OCI-LY1 (cell line): Measurements from ENCODE around the gene ZNF747.

Experiments used
- H2AFZ ChIP-seq: fragments of 200-600 bp; sonication (generic), shearing (Covaris generic); 2 replicates; pipeline ENCODE4 v1.6.0; 2014; ENCODE audit warnings: antibody characterized with exemption, mild to moderate bottlenecking, low read length
- H3F3A ChIP-seq: fragments of 200-600 bp; sonication (generic), shearing (Covaris generic); 2 replicates; pipeline ENCODE4 v1.6.0; 2014; ENCODE audit warnings: mild to moderate bottlenecking, antibody characterized with exemption, low read length, moderate library complexity; ENCODE audit not compliant: insufficient read depth
- H3K27ac ChIP-seq: fragments of 200-600 bp; sonication (generic); 2 replicates; pipeline ENCODE4 v1.5.1; 2014; ENCODE audit warnings: low read length, mixed run types, mild to moderate bottlenecking, low read depth; ENCODE audit not compliant: poor library complexity, severe bottlenecking
- H3K27me3 ChIP-seq: fragments of 200-600 bp; sonication (generic); 2 replicates; pipeline ENCODE4 v1.6.0; 2014; ENCODE audit warnings: antibody characterized with exemption, mild to moderate bottlenecking, low read length, moderate library complexity; ENCODE audit not compliant: insufficient read depth
- H3K36me3 ChIP-seq: fragments of 200-600 bp; sonication (generic); 2 replicates; pipeline ENCODE4 v1.6.1; 2014; ENCODE audit warnings: mild to moderate bottlenecking, antibody characterized with exemption, low read length, moderate library complexity, mixed read lengths; ENCODE audit not compliant: insufficient read depth
- H3K4me1 ChIP-seq: fragments of 200-600 bp; sonication (generic); 2 replicates; pipeline ENCODE4 v1.5.1; 2014; ENCODE audit warnings: mild to moderate bottlenecking, low read length, moderate library complexity; ENCODE audit not compliant: insufficient read depth, severe bottlenecking
- H3K4me2 ChIP-seq: fragments of 200-600 bp; sonication (generic), shearing (Covaris generic); 2 replicates; pipeline ENCODE4 v1.6.1; 2014; ENCODE audit warnings: low read length
- H3K4me3 ChIP-seq: fragments of 200-600 bp; sonication (generic); 2 replicates; pipeline ENCODE4 v1.5.1; 2014; ENCODE audit warnings: low read length, low read depth, mild to moderate bottlenecking, mixed read lengths; ENCODE audit not compliant: poor library complexity, severe bottlenecking
- H3K79me2 ChIP-seq: fragments of 200-600 bp; shearing (Covaris generic); 2 replicates; pipeline ENCODE4 v1.6.1; 2016; ENCODE audit warnings: mixed run types, low read length, mixed read lengths; ENCODE audit not compliant: insufficient read depth
- H3K9ac ChIP-seq: fragments of 200-600 bp; sonication (generic), shearing (Covaris generic); 2 replicates; pipeline ENCODE4 v1.6.1; 2014; ENCODE audit warnings: mild to moderate bottlenecking, low read length, mixed read lengths
- H3K9me2 ChIP-seq: fragments of 200-600 bp; sonication (generic), shearing (Covaris generic); 2 replicates; pipeline ENCODE4 v1.6.1; 2014; ENCODE audit warnings: low read depth, mild to moderate bottlenecking, low read length, mixed read lengths
- H3K9me3 ChIP-seq: fragments of 200-600 bp; shearing (Covaris generic); 2 replicates; pipeline ENCODE4 v1.6.1; 2014; ENCODE audit warnings: low read length, mixed read lengths
- H4K20me1 ChIP-seq: fragments of 200-600 bp; sonication (generic), shearing (Covaris generic); 2 replicates; pipeline ENCODE4 v1.6.0; 2016; ENCODE audit warnings: mild to moderate bottlenecking, low read length; ENCODE audit not compliant: insufficient read depth
- EZH2 ChIP-seq: fragments of 200-600 bp; sonication (generic), shearing (Covaris generic); IDR thresholded peaks from 2 replicates; pipeline ENCODE4 v1.8.0; 2017; ENCODE audit warnings: borderline replicate concordance, mixed run types, mild to moderate bottlenecking, antibody characterized with exemption, low read length, moderate library complexity, mixed read lengths
- TF ChIP-seq, protein P1 (sequence below): fragments of 200-600 bp; sonication (generic), shearing (Covaris generic); IDR thresholded peaks from 2 replicates; pipeline ENCODE4 v1.5.1; 2017; ENCODE audit warnings: mild to moderate bottlenecking, antibody characterized with exemption, low read length, moderate library complexity, mixed read lengths

The ZNF747 gene

DNA sequence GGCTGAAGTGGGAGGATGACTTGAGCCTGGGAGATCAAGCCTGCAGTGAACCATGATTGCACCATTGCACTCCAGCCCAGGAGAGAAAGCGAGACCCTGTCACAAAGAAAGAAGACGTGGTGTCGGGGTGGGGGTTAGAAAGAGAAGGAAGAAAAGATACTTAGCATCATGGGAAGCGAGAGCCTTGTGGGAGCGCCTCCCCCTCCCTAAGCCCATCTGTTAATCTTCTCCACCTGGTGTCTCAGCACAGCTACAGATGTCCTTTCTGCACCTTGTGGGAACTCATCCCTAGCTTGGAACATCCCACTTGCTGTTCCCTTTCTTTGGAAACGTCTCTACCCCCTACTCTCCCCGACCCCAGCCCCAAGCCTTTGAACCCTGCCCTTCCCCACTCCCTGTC lies 30.9 kb upstream of the ZNF747 start:
- Histone ChIP-seq H3K79me2 (no peaks in the 10 kb centered on the region), H3K4me2 (no peak overlapping the region), H3K4me3 (no peak overlapping the region), H3K9me3 (no peaks in the 10 kb centered on the region), H4K20me1 (no peaks in the 10 kb centered on the region), H2AFZ (no peak overlapping the region), H3F3A (no peaks in the 10 kb centered on the region), H3K36me3 (no peaks in the 10 kb centered on the region), H3K27ac (no peak overlapping the region), H3K4me1 (peaks cover 28% of the 10 kb centered on the region), H3K9ac (no peak overlapping the region), H3K27me3 (no peaks in the 10 kb centered on the region), H3K9me2 (no peaks in the 10 kb centered on the region)
- TF ChIP-seq EZH2 = no peak
- TF ChIP-seq, protein P1, sequence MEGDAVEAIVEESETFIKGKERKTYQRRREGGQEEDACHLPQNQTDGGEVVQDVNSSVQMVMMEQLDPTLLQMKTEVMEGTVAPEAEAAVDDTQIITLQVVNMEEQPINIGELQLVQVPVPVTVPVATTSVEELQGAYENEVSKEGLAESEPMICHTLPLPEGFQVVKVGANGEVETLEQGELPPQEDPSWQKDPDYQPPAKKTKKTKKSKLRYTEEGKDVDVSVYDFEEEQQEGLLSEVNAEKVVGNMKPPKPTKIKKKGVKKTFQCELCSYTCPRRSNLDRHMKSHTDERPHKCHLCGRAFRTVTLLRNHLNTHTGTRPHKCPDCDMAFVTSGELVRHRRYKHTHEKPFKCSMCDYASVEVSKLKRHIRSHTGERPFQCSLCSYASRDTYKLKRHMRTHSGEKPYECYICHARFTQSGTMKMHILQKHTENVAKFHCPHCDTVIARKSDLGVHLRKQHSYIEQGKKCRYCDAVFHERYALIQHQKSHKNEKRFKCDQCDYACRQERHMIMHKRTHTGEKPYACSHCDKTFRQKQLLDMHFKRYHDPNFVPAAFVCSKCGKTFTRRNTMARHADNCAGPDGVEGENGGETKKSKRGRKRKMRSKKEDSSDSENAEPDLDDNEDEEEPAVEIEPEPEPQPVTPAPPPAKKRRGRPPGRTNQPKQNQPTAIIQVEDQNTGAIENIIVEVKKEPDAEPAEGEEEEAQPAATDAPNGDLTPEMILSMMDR = no peak

DNA sequence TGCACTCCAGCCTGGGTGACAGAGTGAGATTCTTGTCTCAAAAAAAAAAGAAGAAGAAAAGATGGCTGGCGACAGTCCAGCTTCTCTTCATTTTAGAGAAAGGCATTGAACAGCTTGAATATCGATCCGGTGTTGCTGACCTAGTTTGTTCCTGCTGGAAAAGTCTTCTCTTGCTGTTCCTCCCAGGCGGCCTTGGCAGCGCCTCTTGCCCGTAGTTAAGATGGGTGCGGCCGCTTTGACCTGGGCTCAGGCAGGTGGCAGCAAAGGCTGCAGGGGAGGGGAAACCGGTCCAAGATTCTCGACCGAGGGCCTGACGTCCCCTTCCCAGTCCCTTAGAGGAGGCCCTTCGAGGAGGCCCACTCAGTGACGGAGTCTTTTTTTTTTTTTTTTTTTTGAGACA lies 27.4 kb upstream of the ZNF747 start:
- peaks cover 25% of the 10 kb centered on the region for H3K4me1 ChIP-seq
- H3K9ac ChIP-seq = peak overlapping the region; percentile 60; the same call in 1 of the 2 replicates
- H3K4me3 ChIP-seq = peak overlapping the region; percentile 57
- 0 out of 2 replicates have a peak, but pooled peaks cover 4% of the 10 kb centered on the region for H3K79me2 ChIP-seq
- peak overlapping the region; percentile 63 for H3K4me2 ChIP-seq
- H3K27ac ChIP-seq = no peak overlapping the region
- TF ChIP-seq EZH2 = no peak
- TF ChIP-seq, protein P1 = peak; percentile 8; the same call in 1 of the 2 replicates
- H3K9me2 ChIP-seq = no peaks in the 10 kb centered on the region
- no peaks in the 10 kb centered on the region for H3K9me3 ChIP-seq
- H3K27me3 ChIP-seq = no peaks in the 10 kb centered on the region
- H3K36me3 ChIP-seq = no peaks in the 10 kb centered on the region
- H2AFZ ChIP-seq = no peak overlapping the region
- 0 out of 2 replicates have a peak, but pooled peaks cover 3% of the 10 kb centered on the region for H3F3A ChIP-seq
- H4K20me1 ChIP-seq = no peaks in the 10 kb centered on the region

DNA sequence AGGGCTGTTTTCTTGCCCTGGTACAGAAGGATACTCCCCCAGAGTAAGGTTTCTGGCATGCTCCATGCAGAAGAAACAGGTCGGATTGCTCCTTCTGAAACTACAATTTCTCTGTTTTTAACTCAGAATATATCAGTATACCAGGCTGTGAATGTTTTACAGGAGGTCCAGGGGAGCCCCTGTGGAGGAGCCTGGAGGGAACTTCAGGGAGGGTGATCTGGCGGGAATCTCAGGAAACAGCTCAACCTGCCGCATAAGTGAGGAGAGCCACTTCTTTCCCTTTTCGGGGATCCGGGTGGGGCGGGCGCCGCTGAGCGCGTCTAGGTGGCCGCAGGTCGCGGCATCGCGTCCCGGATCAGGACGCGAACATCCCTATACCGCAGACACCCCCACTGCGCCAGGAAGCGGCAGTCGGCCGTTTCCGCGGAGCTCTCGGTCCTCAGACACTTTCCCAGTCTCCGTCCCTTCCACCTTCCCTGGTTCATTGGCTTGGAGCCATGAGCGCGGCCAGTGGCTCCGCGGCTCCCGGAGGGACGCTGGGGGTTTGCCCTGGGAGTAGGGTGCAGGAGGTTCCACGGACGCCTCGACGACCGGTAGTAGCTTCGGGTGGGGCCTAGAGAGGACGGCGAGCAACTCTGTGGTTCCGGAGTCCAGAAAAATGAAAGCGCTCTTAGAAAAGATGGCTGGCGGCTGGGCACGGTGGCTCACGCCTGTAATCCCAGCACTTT lies 26.6 kb upstream of the ZNF747 start:
- peaks cover 29% of the 10 kb centered on the region for H3K4me1 ChIP-seq
- peaks cover 2% of the 10 kb centered on the region; the same call in 1 of the 2 replicates for H3K36me3 ChIP-seq
- H3F3A ChIP-seq = 0 out of 2 replicates have a peak, but pooled peaks cover 3% of the 10 kb centered on the region
- peak overlapping the region; percentile 63 for H3K4me2 ChIP-seq
- no peaks in the 10 kb centered on the region for H3K9me3 ChIP-seq
- no peaks in the 10 kb centered on the region for H4K20me1 ChIP-seq
- H3K79me2 ChIP-seq = 0 out of 2 replicates have a peak, but pooled peaks cover 4% of the 10 kb centered on the region
- H3K27ac ChIP-seq = peak overlapping the region; percentile 3
- H2AFZ ChIP-seq = peak overlapping the region; percentile 18; the same call in 1 of the 2 replicates
- no peak for TF ChIP-seq EZH2
- TF ChIP-seq, protein P1 = no peak
- H3K27me3 ChIP-seq = no peaks in the 10 kb centered on the region
- H3K4me3 ChIP-seq = peak overlapping the region; percentile 57
- H3K9me2 ChIP-seq = no peaks in the 10 kb centered on the region
- H3K9ac ChIP-seq = peak overlapping the region; percentile 60
